Measurements from ENCODE around the gene ZNF134. TPM values are rescaled to one million over a fixed set of nuclear protein-coding genes. Genes with fewer than 3 reads are reported as not detected.

Gene ZNF134
- total RNA-seq, 2 experiments from 2014 or later = 14.7 to 16.7 TPM

- no peak for DNase-seq
- Mint-ChIP-seq H3K4me1 (no peaks in the 10 kb centered on the region), H3K36me3 (ENCODE audit: low read depth) (peaks cover 66% of the 10 kb centered on the region), H3K27me3 (no peaks in the 10 kb centered on the region), H3K27ac (no peak overlapping the region), H3K4me3 (no peak overlapping the region), H3K9me3 (peaks cover 64% of the 10 kb centered on the region)
- POLR2A ChIA-PET = no interaction called here
- CTCF ChIA-PET = interaction anchor here (1.2 kb wide), 1 partner anchor 141 kb away, joined by 3 read pairs; no protein-coding TSS in a partner anchor
Observed at GRCh38 chr19:57606931-57607330, 7.1 kb upstream of the ZNF134 start.

- peaks cover 52% of the 10 kb centered on the region for H3K36me3 Mint-ChIP-seq (ENCODE audit: low read depth)
- H3K27me3 Mint-ChIP-seq = no peaks in the 10 kb centered on the region
- ChIA-PET POLR2A (interaction anchor here (1.0 kb wide), 1 partner anchor 10 kb away, joined by 3 read pairs; no protein-coding TSS in a partner anchor), CTCF (no interaction called here)
- H3K27ac Mint-ChIP-seq = no peak overlapping the region
- H3K4me3 Mint-ChIP-seq = no peak overlapping the region
- no peak for DNase-seq
- peaks cover 57% of the 10 kb centered on the region for H3K9me3 Mint-ChIP-seq
- peaks cover 18% of the 10 kb centered on the region for H3K4me1 Mint-ChIP-seq
Observed at GRCh38 chr19:57611113-57611512, 2.9 kb upstream of the ZNF134 start.

- Mint-ChIP-seq H3K36me3 (ENCODE audit: low read depth) (peaks cover 69% of the 10 kb centered on the region), H3K27ac (peak overlapping the region; percentile 72), H3K4me1 (peaks cover 18% of the 10 kb centered on the region), H3K9me3 (peaks cover 76% of the 10 kb centered on the region), H3K27me3 (no peaks in the 10 kb centered on the region), H3K4me3 (peak overlapping the region; percentile 87)
- CTCF ChIA-PET = interaction anchor here (0.6 kb wide), 1 partner anchor 307 kb away, joined by 4 read pairs; no protein-coding TSS in a partner anchor
- POLR2A ChIA-PET = interaction anchor here (1.3 to 2.7 kb wide), 3 partner anchors 17 to 387 kb away, joined by 3 to 9 read pairs (median 9); partner anchors contain the start of genes ZNF211 and ZNF606
- no peak for DNase-seq
Observed at GRCh38 chr19:57615346-57615745, 1.3 kb downstream of the ZNF134 start.

- H3K4me1 Mint-ChIP-seq = no peaks in the 10 kb centered on the region
- peaks cover 84% of the 10 kb centered on the region for H3K36me3 Mint-ChIP-seq (ENCODE audit: low read depth)
- H3K9me3 Mint-ChIP-seq = peaks cover 85% of the 10 kb centered on the region
- H3K27me3 Mint-ChIP-seq = no peaks in the 10 kb centered on the region
- H3K27ac Mint-ChIP-seq = no peak overlapping the region
- ChIA-PET POLR2A (no interaction called here), CTCF (no interaction called here)
- H3K4me3 Mint-ChIP-seq = no peak overlapping the region
- DNase-seq = no peak
Observed at GRCh38 chr19:57620673-57621348, 6.8 kb downstream of the ZNF134 start.

- peaks cover 70% of the 10 kb centered on the region for H3K9me3 Mint-ChIP-seq
- no peak overlapping the region for H3K27ac Mint-ChIP-seq
- ChIA-PET POLR2A (no interaction called here), CTCF (no interaction called here)
- no peaks in the 10 kb centered on the region for H3K27me3 Mint-ChIP-seq
- no peaks in the 10 kb centered on the region for H3K4me1 Mint-ChIP-seq
- peaks cover 61% of the 10 kb centered on the region for H3K36me3 Mint-ChIP-seq (ENCODE audit: low read depth)
- no peak overlapping the region for H3K4me3 Mint-ChIP-seq
- DNase-seq = no peak
Observed at GRCh38 chr19:57623091-57623490, 9.0 kb downstream of the ZNF134 start.

GRCh38 chr19:57632987-57633831, 19.2 kb downstream of the ZNF134 start, which contains the start of gene ZNF211:
Gene ZNF211, plus strand, starts transcription at chr19:57633168. Its CDS starts 179 bp downstream, at chr19:57633347.
- H3K9me3 Mint-ChIP-seq = peaks cover 36% of the 10 kb centered on the region
- peaks cover 45% of the 10 kb centered on the region for H3K36me3 Mint-ChIP-seq (ENCODE audit: low read depth)

GRCh38 chr19:57633832-57634131, 19.7 kb downstream of the ZNF134 start:
- ChIA-PET CTCF (interaction anchor here (1.5 kb wide), 1 partner anchor 48 kb away, joined by 9 read pairs; the partner anchor contains the start of gene ZNF551), POLR2A (interaction anchor here (0.7 to 2.2 kb wide), 8 partner anchors 18 to 369 kb away, joined by 3 to 13 read pairs (median 4); partner anchors contain the start of genes ZNF134, ZNF550, ZNF551 and ZNF552)
- DNase-seq = no peak
- Mint-ChIP-seq H3K4me3 (peak overlapping the region; percentile 93), H3K27ac (peak overlapping the region; percentile 75), H3K4me1 (peaks cover 19% of the 10 kb centered on the region), H3K27me3 (no peaks in the 10 kb centered on the region), H3K9me3 (peaks cover 39% of the 10 kb centered on the region), H3K36me3 (ENCODE audit: low read depth) (peaks cover 51% of the 10 kb centered on the region)

More at GRCh38 chr19:57632987-57633831, 19.2 kb downstream of the ZNF134 start, which contains the start of gene ZNF211:
- ChIA-PET POLR2A (interaction anchor here (0.7 to 2.2 kb wide), 11 partner anchors 16 to 370 kb away, joined by 3 to 13 read pairs (median 4); partner anchors contain the start of genes ZNF134, ZNF550, ZNF551 and ZNF552), CTCF (interaction anchor here (1.5 kb wide), 1 partner anchor 48 kb away, joined by 9 read pairs; the partner anchor contains the start of gene ZNF551)
- peak within 1 kb of the TSS; percentile 93 for H3K4me3 Mint-ChIP-seq
- H3K4me1 Mint-ChIP-seq = peaks cover 19% of the 10 kb centered on the region
- peak; percentile 89 for DNase-seq
- peak within 1 kb of the TSS; percentile 75 for H3K27ac Mint-ChIP-seq
- H3K27me3 Mint-ChIP-seq = no peaks in the 10 kb centered on the region

- no peaks in the 10 kb centered on the region for H3K27me3 Mint-ChIP-seq
- H3K27ac Mint-ChIP-seq = no peak overlapping the region
- H3K9me3 Mint-ChIP-seq = peaks cover 58% of the 10 kb centered on the region
- no peak for DNase-seq
- POLR2A ChIA-PET = interaction anchor here (1.1 kb wide), 1 partner anchor 45 kb away, joined by 6 read pairs; no protein-coding TSS in a partner anchor
- CTCF ChIA-PET = interaction anchor here (1.5 kb wide), 1 partner anchor 44 kb away, joined by 4 read pairs; the partner anchor contains the start of gene ZNF551
- H3K4me1 Mint-ChIP-seq = peaks cover 19% of the 10 kb centered on the region
- H3K36me3 Mint-ChIP-seq (ENCODE audit: low read depth) = peaks cover 82% of the 10 kb centered on the region
- H3K4me3 Mint-ChIP-seq = no peak overlapping the region
Observed at GRCh38 chr19:57637379-57637778, 23.3 kb downstream of the ZNF134 start.

- Mint-ChIP-seq H3K36me3 (ENCODE audit: low read depth) (peaks cover 65% of the 10 kb centered on the region), H3K27me3 (no peaks in the 10 kb centered on the region), H3K9me3 (peaks cover 70% of the 10 kb centered on the region), H3K27ac (no peak overlapping the region), H3K4me1 (no peaks in the 10 kb centered on the region), H3K4me3 (no peak overlapping the region)
- POLR2A ChIA-PET = no interaction called here
- CTCF ChIA-PET = interaction anchor here (0.6 kb wide), 1 partner anchor 1475 kb away, joined by 4 read pairs; no protein-coding TSS in a partner anchor
- DNase-seq = no peak
Observed at GRCh38 chr19:57641715-57642234, 27.7 kb downstream of the ZNF134 start.

GRCh38 chr19:57642396-57643046, 28.5 kb downstream of the ZNF134 start:
- DNase-seq = no peak
- no peaks in the 10 kb centered on the region for H3K27me3 Mint-ChIP-seq
- no peak overlapping the region for H3K4me3 Mint-ChIP-seq
- H3K9me3 Mint-ChIP-seq = peaks cover 63% of the 10 kb centered on the region
- ChIA-PET CTCF (no interaction called here), POLR2A (no interaction called here)
- no peak overlapping the region for H3K27ac Mint-ChIP-seq
- H3K36me3 Mint-ChIP-seq (ENCODE audit: low read depth) = peaks cover 58% of the 10 kb centered on the region
- no peaks in the 10 kb centered on the region for H3K4me1 Mint-ChIP-seq

GRCh38 chr19:57643734-57644133, 29.7 kb downstream of the ZNF134 start:
- ChIA-PET CTCF (no interaction called here), POLR2A (no interaction called here)
- H3K27ac Mint-ChIP-seq = no peak overlapping the region
- H3K4me1 Mint-ChIP-seq = no peaks in the 10 kb centered on the region
- H3K27me3 Mint-ChIP-seq = no peaks in the 10 kb centered on the region
- H3K9me3 Mint-ChIP-seq = peaks cover 62% of the 10 kb centered on the region
- no peak overlapping the region for H3K4me3 Mint-ChIP-seq
- DNase-seq = no peak
- peaks cover 46% of the 10 kb centered on the region for H3K36me3 Mint-ChIP-seq (ENCODE audit: low read depth)

GRCh38 chr19:57648331-57649003, 34.4 kb downstream of the ZNF134 start:
- H3K27ac Mint-ChIP-seq = no peak overlapping the region
- peaks cover 8% of the 10 kb centered on the region for H3K36me3 Mint-ChIP-seq (ENCODE audit: low read depth)
- peaks cover 48% of the 10 kb centered on the region for H3K9me3 Mint-ChIP-seq
- ChIA-PET CTCF (no interaction called here), POLR2A (no interaction called here)
- H3K4me3 Mint-ChIP-seq = no peak overlapping the region
- H3K4me1 Mint-ChIP-seq = peaks cover 9% of the 10 kb centered on the region
- no peaks in the 10 kb centered on the region for H3K27me3 Mint-ChIP-seq
- no peak for DNase-seq
